VCaP (cell line): ENCODE measurements around the gene OR2C1.

Experiments
- H3K27ac ChIP-seq: fragments of 450-650 bp; 2 replicates; pipeline ENCODE4 v1.5.1; 2017
- CTCF ChIP-seq: fragments of 450-650 bp; conservative IDR thresholded peaks from 2 replicates; pipeline ENCODE4 v1.5.1; 2017; ENCODE audit warnings: mild to moderate bottlenecking, moderate library complexity

OR2C1 gene

GRCh38 chr16:3389663-3390338, 34.1 kb downstream of the OR2C1 start:
- H3K27ac ChIP-seq = no peak overlapping the region
- TF ChIP-seq CTCF = no peak

- TF ChIP-seq CTCF = no peak
- peak overlapping the region; percentile 75 for H3K27ac ChIP-seq
Observed at GRCh38 chr16:3400446-3400778, 44.7 kb downstream of the OR2C1 start.

- TF ChIP-seq CTCF = no peak
- peak within 1 kb of the TSS; percentile 75 for H3K27ac ChIP-seq
Observed at GRCh38 chr16:3400779-3401688, 45.3 kb downstream of the OR2C1 start, which contains the start of the genes ZNF174 and ZSCAN32. ZNF174 (plus strand) TSS chr16:3401215; CDS start chr16:3402005, 790 bp downstream. ZSCAN32 (minus strand) TSS chr16:3401004; CDS start chr16:3397557, 3,447 bp downstream.

- TF ChIP-seq CTCF = no peak
- peak overlapping the region; percentile 75 for H3K27ac ChIP-seq
Observed at GRCh38 chr16:3401719-3402397, 46.2 kb downstream of the OR2C1 start.
